ENCODE data around the gene AMN1.

- TF ChIP-seq SALL1 (CRISPR knock-in tag; IDR thresholded peaks at IDR 0.05) (no peak), PHF20 (CRISPR knock-in tag; IDR thresholded peaks at IDR 0.05) (no peak), CHCHD3 (CRISPR knock-in tag; IDR thresholded peaks at IDR 0.05) (no peak), ZNF235 (CRISPR knock-in tag; IDR thresholded peaks at IDR 0.05; ENCODE audit: borderline replicate concordance) (no peak), CTCF (CRISPR knock-in tag; IDR thresholded peaks at IDR 0.05) (no peak), FOXP1 (IDR thresholded peaks at IDR 0.05) (no peak), FOXP1 (CRISPR knock-in tag; IDR thresholded peaks at IDR 0.05) (no peak), REST (IDR thresholded peaks at IDR 0.05; ENCODE audit: borderline replicate concordance in 1 of 2, low read depth in 1 of 2, low read length in 2 of 2) (no peak), GABPA (IDR thresholded peaks at IDR 0.05; ENCODE audit: low read depth, low read length) (no peak), GABPA (CRISPR knock-in tag; IDR thresholded peaks at IDR 0.05; ENCODE audit: low read depth) (no peak), ATF4 (CRISPR knock-in tag; IDR thresholded peaks at IDR 0.05) (no peak), TGIF2 (CRISPR knock-in tag; IDR thresholded peaks at IDR 0.05) (no peak), ZSCAN25 (CRISPR knock-in tag; IDR thresholded peaks at IDR 0.05) (no peak), ZNF878 (CRISPR knock-in tag; IDR thresholded peaks at IDR 0.05) (no peak), ZFP36 (IDR thresholded peaks at IDR 0.05; ENCODE audit: borderline replicate concordance, low read depth, low read length, partially characterized antibody) (no peak), TFDP2 (CRISPR knock-in tag; IDR thresholded peaks at IDR 0.05) (no peak)
Observed at GRCh38 chr12:31715283-31715825, 13.5 kb downstream of the AMN1 start.

All from HepG2 (cell line).